UCSD-AML1 (cell line): ENCODE results near the gene STARD3.

Experiments
- DNase-seq: peaks from one replicate; lab custom pipeline; 2025; ENCODE audit not compliant: unreplicated experiment; lab: John Stamatoyannopoulos, UW

The STARD3 gene

GRCh38 chr17:39658346-39658745 is 21.4 kb downstream of the STARD3 start:
- no peak for DNase-seq

GRCh38 chr17:39658760-39659159 is 21.8 kb downstream of the STARD3 start:
- no peak for DNase-seq

GRCh38 chr17:39659279-39660010 is 22.5 kb downstream of the STARD3 start:
- no peak for DNase-seq

- DNase-seq = no peak
Observed at GRCh38 chr17:39660011-39660360, 23.0 kb downstream of the STARD3 start.

GRCh38 chr17:39660397-39661385 is 23.7 kb downstream of the STARD3 start:
- no peak for DNase-seq

GRCh38 chr17:39661744-39662541 is 25.0 kb downstream of the STARD3 start:
- DNase-seq = no peak

GRCh38 chr17:39662551-39663339 is 25.8 kb downstream of the STARD3 start:
- DNase-seq = no peak

- no peak for DNase-seq
Observed at GRCh38 chr17:39663340-39663687, 26.4 kb downstream of the STARD3 start.

GRCh38 chr17:39663688-39664580 is 27.0 kb downstream of the STARD3 start:
- DNase-seq = no peak

- no peak for DNase-seq
Observed at GRCh38 chr17:39664581-39665561, 27.9 kb downstream of the STARD3 start, which contains the start of gene TCAP. TSS of gene TCAP (plus strand) at chr17:39665349. CDS start at chr17:39665360, 11 bp downstream.

GRCh38 chr17:39665642-39666224 is 28.8 kb downstream of the STARD3 start:
- DNase-seq = no peak

- no peak for DNase-seq
Observed at GRCh38 chr17:39666231-39666600, 29.3 kb downstream of the STARD3 start.

GRCh38 chr17:39666601-39667261 is 29.8 kb downstream of the STARD3 start:
- DNase-seq = no peak

- DNase-seq = no peak
Observed at GRCh38 chr17:39667262-39667944, 30.5 kb downstream of the STARD3 start.

GRCh38 chr17:39667945-39668924 is 31.3 kb downstream of the STARD3 start, which contains the start of gene PNMT:
TSS of gene PNMT (plus strand) at chr17:39668453. CDS start at chr17:39668476, 23 bp downstream.
- DNase-seq = peak; percentile 64
